H1 (cell line): ENCODE results near the gene PLCB1. TPM values are rescaled to one million over a fixed set of nuclear protein-coding genes. Genes with fewer than 3 reads are reported as not detected.

ENCODE experiments used
- CTCF ChIA-PET: fragments of 300-600 bp; sonication (Branson Sonifier 250); formaldehyde crosslinking; loops from one replicate; lab custom pipeline; 2021; ENCODE audit not compliant: partially characterized antibody; lab: Charles Lee
- POLR2A ChIA-PET: fragments of 300-600 bp; sonication (Branson Sonifier 250); formaldehyde crosslinking; loops from one replicate; lab custom pipeline; 2021; ENCODE audit warnings: inconsistent platforms; ENCODE audit not compliant: partially characterized antibody; lab: Charles Lee
- DNase-seq, 2 experiments: peaks; one replicate each; pipeline versions ENCODE4 v3.0.0 to v3.0.0-alpha.2; 2010 to 2022; ENCODE audit warnings: low spot score in 2 of 2, low read depth in 1 of 2, mixed read lengths in 1 of 2
- FAIRE-seq: peaks from 2 replicates; lab custom pipeline; 2011; peaks lifted over from hg19 to GRCh38; lab: Jason Lieb, UNC
- H2AFZ ChIP-seq: 2 replicates; pipeline ENCODE4 v1.8.1; 2012; ENCODE audit warnings: low read length, inconsistent platforms
- H2AK5ac ChIP-seq: 2 replicates; pipeline ENCODE4 v1.6.1; 2013; ENCODE audit warnings: low read depth, low read length
- H2BK120ac ChIP-seq: replicated peaks from 2 replicates; pipeline ENCODE3; 2013; ENCODE audit warnings: low read depth, low read length, inconsistent platforms
- H2BK12ac ChIP-seq: 2 replicates; pipeline ENCODE4 v1.6.1; 2013; ENCODE audit warnings: low read depth, low read length
- H2BK15ac ChIP-seq: 2 replicates; pipeline ENCODE4 v1.6.1; 2013; ENCODE audit warnings: low read length
- H2BK20ac ChIP-seq: 2 replicates; pipeline ENCODE4 v1.6.1; 2013; ENCODE audit warnings: low read length
- H2BK5ac ChIP-seq: 2 replicates; pipeline ENCODE4 v1.6.1; 2013; ENCODE audit warnings: low read depth, low read length
- H3K14ac ChIP-seq: 2 replicates; pipeline ENCODE4 v1.6.1; 2013; ENCODE audit warnings: inconsistent platforms; ENCODE audit not compliant: insufficient read length
- H3K18ac ChIP-seq: 2 replicates; pipeline ENCODE4 v1.6.1; 2013; ENCODE audit warnings: low read length; ENCODE audit errors: extremely low read depth
- H3K23ac ChIP-seq: 2 replicates; pipeline ENCODE4 v1.6.1; 2013; ENCODE audit warnings: inconsistent platforms; ENCODE audit not compliant: insufficient read length
- H3K23me2 ChIP-seq: 2 replicates; pipeline ENCODE4 v1.6.1; 2013; ENCODE audit warnings: low read depth, low read length
- H3K27ac ChIP-seq: 2 replicates; pipeline ENCODE4 v1.6.1; 2011; ENCODE audit warnings: low read depth, low read length, inconsistent platforms
- H3K27me3 ChIP-seq, 4 experiments: replicated peaks in 1 of 4; 1 replicate in 1 of 4; 2 replicates in 3 of 4; pipeline versions ENCODE4 v1.6.1 to v1.8.1; 2011 to 2013; ENCODE audit warnings: low read length in 3 of 4, mild to moderate bottlenecking in 3 of 4, inconsistent platforms in 2 of 4, mixed read lengths in 2 of 4, moderate library complexity in 1 of 4; ENCODE audit not compliant: control insufficient read depth in 3 of 4, insufficient read depth in 3 of 4; ENCODE audit errors: extremely low read depth in 1 of 4
- H3K36me3 ChIP-seq, 4 experiments: 2 replicates each; pipeline versions ENCODE4 v1.6.1 to v1.8.1; 2011 to 2013; ENCODE audit warnings: mild to moderate bottlenecking in 4 of 4, low read length in 3 of 4, moderate library complexity in 2 of 4, control low read depth in 1 of 4, inconsistent platforms in 1 of 4; ENCODE audit not compliant: insufficient read depth in 4 of 4, control insufficient read depth in 2 of 4
- H3K4ac ChIP-seq: replicated peaks from 2 replicates; pipeline ENCODE3; 2013; ENCODE audit warnings: low read length, low read depth, mixed read lengths, inconsistent platforms; ENCODE audit not compliant: insufficient read length
- H3K4me1 ChIP-seq, 4 experiments: replicated peaks in 1 of 4; 1 replicate in 1 of 4; 2 replicates in 3 of 4; pipeline versions ENCODE4 v1.6.1 to v1.8.1; 2011 to 2013; ENCODE audit warnings: low read length in 3 of 4, inconsistent platforms in 2 of 4, mixed read lengths in 1 of 4; ENCODE audit not compliant: insufficient read depth in 4 of 4, control insufficient read depth in 3 of 4
- H3K4me2 ChIP-seq, 2 experiments: 2 replicates each; pipeline versions ENCODE4 v1.6.1 to v1.8.1; 2011 to 2013; ENCODE audit warnings: low read depth in 2 of 2, low read length in 2 of 2, control low read depth in 1 of 2, inconsistent platforms in 1 of 2, mild to moderate bottlenecking in 1 of 2; ENCODE audit not compliant: insufficient read depth in 1 of 2
- H3K4me3 ChIP-seq, 4 experiments: fragments of 200-600, 300-600 bp in 1 of 4; sonication (generic), shearing (Covaris generic), sonication (Bioruptor Twin) in 1 of 4; 2 replicates each; pipeline versions ENCODE4 v1.5.1 to v1.8.1; 2011 to 2016; ENCODE audit warnings: low read length in 4 of 4, low read depth in 3 of 4, control low read depth in 2 of 4, inconsistent platforms in 2 of 4, mild to moderate bottlenecking in 2 of 4, mixed read lengths in 1 of 4, moderate library complexity in 1 of 4; ENCODE audit not compliant: insufficient read depth in 2 of 4; ENCODE audit errors: extremely low read depth in 1 of 4
- H3K56ac ChIP-seq: replicated peaks from 2 replicates; pipeline ENCODE3; 2013; ENCODE audit warnings: low read depth, mild to moderate bottlenecking, mixed read lengths, low read length, inconsistent platforms; ENCODE audit not compliant: insufficient read length
- H3K79me1 ChIP-seq: 2 replicates; pipeline ENCODE4 v1.6.1; 2013; ENCODE audit warnings: low read depth, low read length, control low read depth
- H3K79me2 ChIP-seq, 2 experiments: 2 replicates each; pipeline versions ENCODE4 v1.6.1 to v1.8.1; 2012 to 2013; ENCODE audit warnings: low read length in 2 of 2, mild to moderate bottlenecking in 2 of 2, inconsistent platforms in 1 of 2; ENCODE audit not compliant: insufficient read depth in 2 of 2, control insufficient read depth in 1 of 2
- H3K9ac ChIP-seq, 4 experiments: replicated peaks in 1 of 4; 1 replicate in 1 of 4; 2 replicates in 3 of 4; pipeline versions ENCODE4 v1.6.1 to v1.8.1; 2011 to 2013; ENCODE audit warnings: low read depth in 3 of 4, low read length in 3 of 4, control low read depth in 2 of 4, mild to moderate bottlenecking in 2 of 4, moderate library complexity in 2 of 4, inconsistent platforms in 1 of 4; ENCODE audit errors: extremely low read depth in 1 of 4
- H3K9me3 ChIP-seq, 2 experiments: 2 replicates each; pipeline versions ENCODE4 v1.6.1 to v1.8.1; 2012 to 2013; ENCODE audit warnings: mild to moderate bottlenecking in 2 of 2, moderate library complexity in 2 of 2, control low read depth in 1 of 2, inconsistent platforms in 1 of 2, low read depth in 1 of 2, low read length in 1 of 2, mixed read lengths in 1 of 2; ENCODE audit not compliant: insufficient read depth in 2 of 2
- H4K20me1 ChIP-seq, 2 experiments: replicated peaks in 1 of 2; 2 replicates each; pipeline versions ENCODE3 to v1.8.1; 2011 to 2013; ENCODE audit warnings: inconsistent platforms in 2 of 2, low read length in 2 of 2, mild to moderate bottlenecking in 1 of 2; ENCODE audit not compliant: insufficient read depth in 2 of 2, control insufficient read depth in 1 of 2
- H4K5ac ChIP-seq: 2 replicates; pipeline ENCODE4 v1.6.1; 2013; ENCODE audit warnings: low read length, low read depth, mixed read lengths, inconsistent platforms; ENCODE audit not compliant: insufficient read length
- H4K8ac ChIP-seq: 2 replicates; pipeline ENCODE4 v1.8.0; 2013; ENCODE audit warnings: mild to moderate bottlenecking, moderate library complexity, low read length, inconsistent platforms; ENCODE audit not compliant: insufficient read depth; ENCODE audit errors: extremely low read depth
- H4K91ac ChIP-seq: replicated peaks from 2 replicates; pipeline ENCODE3; 2013; ENCODE audit warnings: low read length, mixed read lengths, inconsistent platforms; ENCODE audit not compliant: insufficient read length
- BCL11A ChIP-seq, 2 experiments: IDR thresholded peaks; one replicate each; pipeline ENCODE4 v1.6.1; 2011; ENCODE audit warnings: low read depth in 2 of 2, low read length in 2 of 2, mild to moderate bottlenecking in 2 of 2
- CREB1 ChIP-seq: IDR thresholded peaks from 2 replicates; pipeline ENCODE4 v1.6.1; 2012; ENCODE audit warnings: inconsistent platforms
- CTBP2 ChIP-seq: IDR thresholded peaks from 2 replicates; pipeline ENCODE4 v1.7.0; 2011; ENCODE audit warnings: borderline replicate concordance, mild to moderate bottlenecking, moderate library complexity, mixed read lengths, low read length; ENCODE audit not compliant: insufficient read depth, insufficient read length
- KDM5A ChIP-seq: fragments of 200-600 bp; IDR thresholded peaks from 2 replicates; pipeline ENCODE4 v1.7.1; 2012; ENCODE audit warnings: mild to moderate bottlenecking, low read length, inconsistent platforms, mixed read lengths
- MAFK ChIP-seq: IDR thresholded peaks from 2 replicates; pipeline ENCODE4 v1.6.1; 2012; ENCODE audit warnings: low read depth, mild to moderate bottlenecking, improper control_type of control experiment, low read length
- RBBP5 ChIP-seq: IDR thresholded peaks from 2 replicates; pipeline ENCODE4 v1.7.1; 2012; ENCODE audit warnings: low read depth, mild to moderate bottlenecking, inconsistent platforms, low read length, moderate library complexity, borderline replicate concordance
- SIX5 ChIP-seq: IDR thresholded peaks from 2 replicates; pipeline ENCODE4 v1.6.1; 2011; ENCODE audit warnings: mild to moderate bottlenecking, low read depth, low read length
- TCF12 ChIP-seq: IDR thresholded peaks from 2 replicates; pipeline ENCODE4 v1.6.1; 2011; ENCODE audit warnings: low read depth, mild to moderate bottlenecking, low read length
- WGBS, 2 experiments: shearing (Covaris generic) in 1 of 2; methylation state at CpG; one replicate each; pipeline versions ENCODE4 v1.1.6 to v1.1.7; 2013 to 2015; ENCODE audit warnings: low lambda C conversion rate in 2 of 2, mixed read lengths in 2 of 2, inconsistent platforms in 1 of 2, low coverage in 1 of 2, missing lambda C conversion rate in 1 of 2; ENCODE audit not compliant: insufficient replicate concordance in 2 of 2, insufficient coverage in 1 of 2, insufficient read length in 1 of 2; ENCODE audit errors: extremely low coverage in 1 of 2, missing lambda C conversion rate in 1 of 2; 5-methylcytosine and 5-hydroxymethylcytosine counted together
- polyA plus RNA-seq, 7 experiments: library from polyadenylated mRNA; depleted of rRNA in 3 of 7; stranded (reverse) in 5 of 7; unstranded in 2 of 7; fragments of >200 nt in 5 of 7; fragments of 200-250 nt in 2 of 7; gene quantifications; 1 replicate in 5 of 7; 2 replicates in 1 of 7; 4 replicates in 1 of 7; pipeline versions ENCODE4 v1.2.1 to v1.2.3, GENCODE V29; 2011 to 2013; ENCODE audit warnings: missing spikeins in 2 of 7, mixed read lengths in 2 of 7
- total RNA-seq: library from RNA; stranded (reverse); fragmentation: NEBNext Ultra II Directional; extraction: Animal tissue kit (Norgen Biotek cat#: 25700); gene quantifications from 2 replicates; pipeline ENCODE4 v1.2.1, GENCODE V29; 2021

Gene PLCB1
- total and polyA plus RNA-seq, 2 of the 8 experiments (the other 6 are each of a cell fraction or from before 2014, with no cell fraction given), result 2.6 to 9.1 TPM

DNA sequence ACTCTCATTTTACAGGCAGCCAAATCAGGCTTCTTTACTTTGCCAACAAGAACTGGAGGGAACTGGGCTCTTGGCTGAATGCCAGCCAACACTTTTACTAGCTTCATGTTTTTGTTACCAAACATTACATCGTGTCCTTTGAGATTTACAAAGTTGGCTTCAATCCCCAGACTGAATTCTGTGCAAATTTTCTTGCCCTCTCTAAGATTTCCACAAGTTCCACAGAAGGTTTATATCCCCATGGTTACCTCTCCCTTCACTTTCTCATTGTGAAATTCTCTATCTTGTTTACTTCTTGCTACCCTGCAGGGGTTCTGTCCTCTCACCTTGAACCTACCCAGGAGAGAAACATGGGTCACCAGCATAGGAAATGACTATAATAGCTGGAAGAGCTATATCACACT, 37.6 kb upstream of the PLCB1 start:
- no peak overlapping the region for H2AFZ ChIP-seq
- no peak overlapping the region for H2BK120ac ChIP-seq
- no peaks in the 10 kb centered on the region for H3K36me3 ChIP-seq
- no peaks in the 10 kb centered on the region for H4K20me1 ChIP-seq
- TF ChIP-seq BCL11A (IDR thresholded peaks at IDR 0.05; ENCODE audit: low read depth in 2 of 2, low read length in 2 of 2) (no peak), KDM5A (no peak), CTBP2 (no peak), SIX5 (no peak), CREB1 (no peak), TCF12 (no peak), MAFK (no peak), RBBP5 (no peak)
- no peak overlapping the region for H2BK12ac ChIP-seq
- H4K8ac ChIP-seq, result no peak overlapping the region
- H3K4me2 ChIP-seq, result no peak overlapping the region
- no peak overlapping the region for H3K18ac ChIP-seq
- ChIA-PET CTCF (interaction anchor here (0.7 to 1.1 kb wide), 2 partner anchors 12 to 150 kb away, joined by 3 read pairs; no protein-coding TSS in a partner anchor), POLR2A (no interaction called here)
- H3K4me1 ChIP-seq, result no peaks in the 10 kb centered on the region
- DNase-seq (no peak), FAIRE-seq (no peak)
- H4K5ac ChIP-seq, result no peak overlapping the region
- no peak overlapping the region for H2BK20ac ChIP-seq
- H2AK5ac ChIP-seq, result no peak overlapping the region
- H3K23ac ChIP-seq, result no peak overlapping the region
- H3K79me2 ChIP-seq, result no peaks in the 10 kb centered on the region
- H3K27me3 ChIP-seq, result no peaks in the 10 kb centered on the region; a peak in 1 of 7 replicates
- no peak overlapping the region for H3K14ac ChIP-seq
- H2BK15ac ChIP-seq, result no peak overlapping the region
- no peak overlapping the region for H3K9ac ChIP-seq
- no peaks in the 10 kb centered on the region for H3K23me2 ChIP-seq
- 93% methylated on average over 1 of the region's 1 CpG; no CpG with 5 or more reads in 1 of the 2 experiments for WGBS, 2 experiments
- H3K9me3 ChIP-seq, result no peaks in the 10 kb centered on the region
- no peak overlapping the region for H3K27ac ChIP-seq
- no peak overlapping the region for H4K91ac ChIP-seq
- no peak overlapping the region for H3K4me3 ChIP-seq
- no peak overlapping the region for H3K56ac ChIP-seq
- no peak overlapping the region for H2BK5ac ChIP-seq
- H3K79me1 ChIP-seq, result no peaks in the 10 kb centered on the region
- no peak overlapping the region for H3K4ac ChIP-seq
